GM06990 (cell line): ENCODE measurements around the gene KIAA1755.

Experiments
- DNase-seq: peaks from one replicate; pipeline ENCODE4 v3.0.0-alpha.2; 2011; ENCODE audit not compliant: insufficient read length; ENCODE audit errors: extremely low read depth
- H3K27me3 ChIP-seq: replicated peaks from 2 replicates; pipeline ENCODE4 v1.6.0; 2011; ENCODE audit warnings: low read length; ENCODE audit not compliant: control insufficient read depth, insufficient read depth
- H3K36me3 ChIP-seq: 2 replicates; pipeline ENCODE4 v1.5.1; 2011; ENCODE audit warnings: low read length; ENCODE audit not compliant: control insufficient read depth, insufficient read depth
- H3K4me3 ChIP-seq: replicated peaks from 2 replicates; pipeline ENCODE4 v1.5.1; 2011; ENCODE audit warnings: low read depth, mild to moderate bottlenecking, control low read depth, low read length
- TF ChIP-seq, protein P1 (sequence below): IDR thresholded peaks from 2 replicates; pipeline ENCODE4 v1.5.1; 2011; ENCODE audit warnings: low read length, control low read depth, mild to moderate bottlenecking, inconsistent platforms; ENCODE audit not compliant: insufficient read depth, poor library complexity, severe bottlenecking

KIAA1755 gene

DNA sequence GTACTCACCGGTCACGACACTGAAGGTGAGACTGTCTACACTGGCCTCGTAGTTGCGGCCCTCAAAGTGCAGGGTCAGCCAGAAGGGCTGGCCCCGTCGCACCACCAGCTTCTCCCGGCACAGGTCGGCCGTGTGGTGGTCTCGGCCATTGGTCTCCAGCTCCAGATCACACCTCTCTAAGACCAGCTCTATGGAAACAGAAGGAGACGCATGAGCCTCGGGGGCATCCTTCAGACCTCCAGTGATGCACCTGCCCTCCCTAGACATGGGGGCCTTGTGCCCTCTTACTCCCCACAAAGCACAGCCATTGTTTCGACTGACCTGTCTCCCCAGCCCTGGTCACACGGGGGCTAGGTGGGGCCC, 99.1 kb downstream of the KIAA1755 start:
- H3K36me3 ChIP-seq = no peaks in the 10 kb centered on the region
- no peaks in the 10 kb centered on the region for H3K27me3 ChIP-seq
- H3K4me3 ChIP-seq = no peak overlapping the region
- TF ChIP-seq, protein P1, sequence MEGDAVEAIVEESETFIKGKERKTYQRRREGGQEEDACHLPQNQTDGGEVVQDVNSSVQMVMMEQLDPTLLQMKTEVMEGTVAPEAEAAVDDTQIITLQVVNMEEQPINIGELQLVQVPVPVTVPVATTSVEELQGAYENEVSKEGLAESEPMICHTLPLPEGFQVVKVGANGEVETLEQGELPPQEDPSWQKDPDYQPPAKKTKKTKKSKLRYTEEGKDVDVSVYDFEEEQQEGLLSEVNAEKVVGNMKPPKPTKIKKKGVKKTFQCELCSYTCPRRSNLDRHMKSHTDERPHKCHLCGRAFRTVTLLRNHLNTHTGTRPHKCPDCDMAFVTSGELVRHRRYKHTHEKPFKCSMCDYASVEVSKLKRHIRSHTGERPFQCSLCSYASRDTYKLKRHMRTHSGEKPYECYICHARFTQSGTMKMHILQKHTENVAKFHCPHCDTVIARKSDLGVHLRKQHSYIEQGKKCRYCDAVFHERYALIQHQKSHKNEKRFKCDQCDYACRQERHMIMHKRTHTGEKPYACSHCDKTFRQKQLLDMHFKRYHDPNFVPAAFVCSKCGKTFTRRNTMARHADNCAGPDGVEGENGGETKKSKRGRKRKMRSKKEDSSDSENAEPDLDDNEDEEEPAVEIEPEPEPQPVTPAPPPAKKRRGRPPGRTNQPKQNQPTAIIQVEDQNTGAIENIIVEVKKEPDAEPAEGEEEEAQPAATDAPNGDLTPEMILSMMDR = no peak
- no peak for DNase-seq
